OCI-M2 (cell line): ENCODE data around the gene ZIC1.

Experiments
- DNase-seq: peaks from one replicate; lab custom pipeline; 2025; ENCODE audit not compliant: unreplicated experiment; lab: John Stamatoyannopoulos, UW

ZIC1 gene

DNA sequence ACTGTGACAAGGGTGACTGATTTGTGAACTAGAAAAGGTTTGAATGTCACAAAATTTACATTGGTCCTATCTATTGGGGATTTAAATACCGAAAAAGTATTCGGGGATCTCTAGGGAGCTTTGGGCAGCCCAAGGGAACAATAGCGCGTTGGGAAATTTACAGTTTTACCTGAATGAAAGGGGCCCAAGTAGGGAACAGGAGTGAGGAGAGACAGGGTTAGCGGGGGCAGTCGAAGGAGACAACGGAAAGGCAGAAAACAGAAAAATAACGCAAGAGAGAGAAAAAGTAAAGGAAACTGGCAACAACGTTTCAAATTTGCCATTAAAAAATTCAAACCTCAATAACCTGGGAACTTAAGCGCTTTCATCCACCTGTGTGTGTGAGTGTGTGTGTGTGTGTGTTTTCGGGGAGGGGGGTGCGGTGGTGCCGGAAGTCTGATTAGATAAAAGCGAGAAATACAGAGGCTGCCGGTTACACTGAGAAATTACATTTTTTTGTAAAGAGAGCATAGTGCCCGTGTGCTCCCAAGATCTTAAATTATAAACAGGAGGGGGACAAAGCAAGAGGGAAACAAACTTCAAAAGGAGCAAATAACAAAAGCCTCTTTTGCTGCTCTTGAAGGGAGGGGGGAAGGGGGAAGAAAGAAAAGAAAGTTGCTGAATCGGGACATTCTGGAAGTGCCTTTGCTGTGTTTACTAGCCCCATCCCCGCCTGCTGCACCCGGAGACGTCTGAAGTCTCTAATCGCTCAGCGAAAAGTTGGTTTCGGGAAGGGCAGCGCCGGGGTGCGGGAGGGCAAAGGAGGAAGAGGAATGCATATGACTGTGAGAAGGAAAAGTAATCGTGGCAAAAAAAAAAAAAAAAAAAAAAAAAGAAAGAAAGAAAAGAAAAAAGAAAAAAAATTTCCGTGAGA lies 721 bp upstream of the ZIC1 start:
- DNase-seq, result no peak

DNA sequence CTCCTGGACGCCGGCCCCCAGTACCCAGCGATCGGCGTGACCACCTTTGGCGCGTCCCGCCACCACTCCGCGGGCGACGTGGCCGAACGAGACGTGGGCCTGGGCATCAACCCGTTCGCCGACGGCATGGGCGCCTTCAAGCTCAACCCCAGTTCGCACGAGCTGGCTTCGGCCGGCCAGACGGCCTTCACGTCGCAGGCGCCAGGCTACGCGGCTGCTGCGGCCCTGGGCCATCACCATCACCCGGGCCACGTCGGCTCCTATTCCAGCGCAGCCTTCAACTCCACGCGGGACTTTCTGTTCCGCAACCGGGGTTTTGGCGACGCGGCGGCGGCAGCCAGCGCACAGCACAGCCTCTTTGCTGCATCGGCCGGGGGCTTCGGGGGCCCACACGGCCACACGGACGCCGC lies 956 bp downstream of the ZIC1 start:
- no peak for DNase-seq

DNA sequence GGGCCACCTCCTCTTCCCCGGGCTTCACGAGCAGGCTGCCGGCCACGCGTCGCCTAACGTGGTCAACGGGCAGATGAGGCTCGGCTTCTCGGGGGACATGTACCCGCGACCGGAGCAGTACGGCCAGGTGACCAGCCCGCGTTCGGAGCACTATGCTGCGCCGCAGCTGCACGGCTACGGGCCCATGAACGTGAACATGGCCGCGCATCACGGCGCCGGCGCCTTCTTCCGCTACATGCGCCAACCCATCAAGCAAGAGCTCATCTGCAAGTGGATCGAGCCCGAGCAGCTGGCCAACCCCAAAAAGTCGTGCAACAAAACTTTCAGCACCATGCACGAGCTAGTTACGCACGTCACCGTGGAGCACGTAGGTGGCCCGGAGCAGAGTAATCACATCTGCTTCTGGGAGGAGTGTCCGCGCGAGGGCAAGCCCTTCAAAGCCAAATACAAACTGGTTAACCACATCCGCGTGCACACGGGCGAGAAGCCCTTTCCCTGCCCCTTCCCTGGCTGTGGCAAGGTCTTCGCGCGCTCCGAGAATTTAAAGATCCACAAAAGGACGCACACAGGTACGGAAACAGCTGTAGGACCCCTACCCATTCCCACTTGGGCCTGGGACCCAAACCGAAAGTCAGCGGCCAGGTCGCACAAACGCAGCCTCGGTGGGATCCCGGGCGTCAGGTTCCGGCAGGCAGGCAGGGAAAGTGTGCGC lies 1.5 kb downstream of the ZIC1 start:
- no peak for DNase-seq

DNA sequence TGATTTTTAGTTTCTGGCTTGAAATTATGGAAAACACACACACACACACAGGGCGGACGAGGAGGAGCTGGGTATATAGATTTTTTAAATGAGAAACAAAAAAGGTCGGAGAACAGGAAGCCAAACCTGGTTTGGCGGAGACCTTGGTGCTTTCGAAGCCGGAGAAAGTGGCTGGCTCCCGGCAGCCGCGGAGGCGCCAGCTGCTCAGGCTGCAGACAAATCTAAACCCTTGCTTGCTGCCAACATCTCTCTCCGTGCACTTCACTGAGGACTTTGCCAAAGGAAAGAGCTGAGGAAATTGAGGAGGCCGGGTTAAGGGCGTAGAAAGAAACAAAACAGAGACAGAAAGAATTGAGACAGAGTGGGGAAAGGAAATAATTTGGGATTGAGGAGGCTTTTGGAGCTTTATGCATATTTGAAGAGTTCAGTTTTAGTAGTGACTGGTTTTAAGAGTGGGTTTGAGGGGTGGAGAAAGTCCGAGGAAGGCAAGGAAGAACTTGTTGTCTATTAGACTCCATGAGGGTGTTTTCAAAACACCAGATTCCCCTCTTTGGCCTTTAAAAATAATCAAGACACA lies 2.2 kb downstream of the ZIC1 start:
- no peak for DNase-seq

DNA sequence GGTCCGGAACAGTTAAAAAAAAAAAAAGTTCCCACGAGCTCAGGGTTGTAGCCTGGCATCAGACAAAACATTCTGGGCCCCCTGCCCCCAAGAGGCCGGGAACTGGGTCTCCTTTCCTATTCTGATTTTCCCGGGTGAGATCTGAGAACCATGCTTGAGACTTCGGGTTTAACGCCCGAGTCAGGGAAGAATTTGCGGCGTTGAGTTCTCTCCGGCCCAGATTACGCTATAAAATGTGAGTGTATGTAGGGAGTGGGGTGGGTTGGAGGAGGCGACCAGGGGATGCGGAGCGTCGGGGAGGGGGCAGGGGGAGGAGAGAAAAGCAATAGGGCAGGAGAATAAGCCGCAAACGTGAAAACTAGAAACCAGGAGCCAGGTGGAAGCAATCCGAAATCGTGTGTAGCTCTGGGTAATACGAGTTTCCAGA lies 2.7 kb downstream of the ZIC1 start:
- no peak for DNase-seq

- DNase-seq, result no peak
These were observed 3.2 kb downstream of the ZIC1 start for GRCh38 chr3:147412261-147412916.

DNA sequence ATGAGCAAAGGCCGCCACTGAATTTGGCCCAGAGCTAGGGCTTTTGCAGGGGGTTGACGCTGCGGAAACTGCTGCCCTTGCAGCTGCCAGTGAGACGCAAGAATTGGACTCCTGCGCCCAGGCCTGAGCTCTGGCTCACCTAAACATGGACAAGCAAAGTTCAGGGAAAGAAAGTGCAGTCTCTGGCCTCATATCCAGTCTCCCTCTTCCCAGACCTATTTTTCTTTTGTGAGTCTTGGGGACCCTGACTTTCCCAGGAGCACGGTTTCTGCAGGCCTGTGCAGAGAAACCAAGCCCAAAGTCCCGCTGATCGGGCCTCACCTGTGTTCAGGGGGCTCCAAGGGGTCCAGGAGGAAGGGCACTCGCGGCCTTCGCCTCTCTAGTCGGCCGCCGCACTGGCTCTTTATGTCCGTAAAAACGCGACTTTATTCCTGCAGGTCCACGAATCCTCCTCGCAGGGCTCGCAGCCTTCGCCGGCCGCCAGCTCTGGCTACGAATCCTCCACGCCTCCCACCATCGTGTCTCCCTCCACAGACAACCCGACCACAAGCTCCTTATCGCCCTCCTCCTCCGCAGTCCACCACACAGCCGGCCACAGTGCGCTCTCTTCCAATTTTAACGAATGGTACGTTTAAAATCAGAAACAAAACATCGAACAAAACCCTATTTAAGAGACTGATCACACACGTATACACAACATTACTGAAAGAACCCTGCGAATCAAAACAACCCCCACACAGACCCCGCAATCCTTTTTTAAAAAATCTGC lies 3.9 kb downstream of the ZIC1 start:
- no peak for DNase-seq

GRCh38 chr3:147413686-147414389 lies 4.7 kb downstream of the ZIC1 start:
- DNase-seq, result no peak

- DNase-seq, result no peak
These were observed 5.4 kb downstream of the ZIC1 start for GRCh38 chr3:147414390-147415138.

DNA sequence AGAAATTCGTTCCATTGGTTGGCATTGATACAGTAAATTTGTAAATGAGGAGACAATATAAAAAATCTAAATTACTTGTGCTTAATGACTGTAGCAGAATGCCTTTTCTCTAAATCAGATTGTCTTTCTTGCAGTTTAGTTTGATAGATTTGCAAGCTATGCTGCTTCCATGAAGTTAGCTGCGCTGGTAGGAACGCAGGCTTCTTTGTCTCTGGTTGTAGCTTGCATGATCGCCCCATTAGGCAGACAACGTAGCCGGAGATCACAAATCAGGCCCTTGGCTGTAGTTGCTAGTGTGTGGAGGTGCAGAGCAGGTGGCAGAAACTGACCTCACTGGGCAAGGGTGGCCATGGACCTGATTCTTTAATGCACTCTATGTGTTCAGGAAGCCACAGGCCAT lies 6.1 kb downstream of the ZIC1 start:
- DNase-seq, result no peak

DNA sequence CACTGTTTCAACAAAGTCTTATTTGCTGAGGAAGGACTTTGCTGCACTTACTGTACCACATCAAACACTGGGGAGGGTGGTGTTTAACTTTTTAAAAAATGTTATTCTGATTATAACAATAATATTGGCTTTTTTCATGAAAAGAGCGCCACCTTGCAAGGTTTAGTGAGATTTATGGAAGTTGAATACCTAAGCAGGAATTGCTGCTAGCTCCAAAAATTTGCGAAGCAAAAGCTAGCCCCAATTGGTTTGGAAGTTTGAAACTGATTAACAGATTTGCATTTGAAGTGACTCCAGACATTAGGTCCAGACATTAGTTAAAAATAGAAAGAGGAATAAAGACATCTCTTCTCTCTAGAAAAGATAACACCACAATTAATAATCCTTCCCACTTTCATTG lies 6.7 kb downstream of the ZIC1 start:
- DNase-seq, result no peak

DNA sequence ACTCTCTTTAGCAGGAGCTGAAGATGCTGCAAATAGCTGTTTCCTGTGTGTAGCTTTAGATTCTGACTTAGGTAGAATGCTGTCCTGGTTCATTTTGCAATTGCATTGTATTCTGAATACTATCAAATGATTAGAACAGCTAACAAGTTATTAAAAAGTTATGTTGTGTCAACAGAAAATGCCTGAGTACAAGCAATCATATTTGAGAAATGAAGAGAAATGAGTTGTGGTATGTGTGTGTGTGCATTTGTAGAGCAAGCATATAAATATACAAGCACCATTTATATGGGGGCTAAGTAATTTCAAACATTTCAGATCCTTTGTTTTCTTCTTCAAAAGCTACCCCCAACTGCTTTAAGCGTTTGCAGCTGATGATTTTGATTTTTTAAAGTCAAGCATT lies 7.8 kb downstream of the ZIC1 start:
- DNase-seq, result no peak

DNA sequence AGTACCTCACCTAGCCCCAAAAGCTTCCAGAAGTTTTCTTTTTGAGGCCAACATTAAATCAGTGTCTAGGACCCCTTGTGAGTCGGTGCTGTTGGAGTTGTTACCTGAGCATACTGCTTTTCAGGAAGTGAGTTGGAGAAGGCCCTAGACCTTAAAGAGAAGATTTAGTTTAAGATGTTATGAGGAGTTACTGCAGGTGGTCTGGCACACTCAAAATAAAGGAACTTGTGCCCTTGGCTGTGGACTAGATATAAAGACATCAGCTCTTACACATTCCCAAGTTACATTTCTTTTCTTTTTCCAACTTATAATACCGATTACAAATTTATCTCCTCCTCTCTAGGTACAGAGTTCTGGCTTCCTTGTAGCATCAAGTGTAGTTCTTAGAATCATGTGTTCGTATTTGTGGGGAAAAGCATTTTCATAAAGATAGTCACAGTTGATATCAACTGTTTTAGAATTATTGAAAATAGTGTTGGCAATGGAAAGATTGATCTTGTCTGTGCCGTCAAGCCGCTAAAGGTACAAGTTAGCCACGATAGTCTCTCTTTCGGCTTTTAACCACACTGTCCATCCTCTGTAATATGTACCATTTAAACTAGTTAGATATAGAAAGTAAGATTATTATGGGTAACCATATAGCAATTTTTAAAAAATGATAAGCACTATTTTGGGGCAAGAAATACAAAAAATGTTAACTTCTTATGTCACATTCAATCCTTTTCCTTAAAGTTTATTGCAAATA lies 8.6 kb downstream of the ZIC1 start:
- no peak for DNase-seq

DNA sequence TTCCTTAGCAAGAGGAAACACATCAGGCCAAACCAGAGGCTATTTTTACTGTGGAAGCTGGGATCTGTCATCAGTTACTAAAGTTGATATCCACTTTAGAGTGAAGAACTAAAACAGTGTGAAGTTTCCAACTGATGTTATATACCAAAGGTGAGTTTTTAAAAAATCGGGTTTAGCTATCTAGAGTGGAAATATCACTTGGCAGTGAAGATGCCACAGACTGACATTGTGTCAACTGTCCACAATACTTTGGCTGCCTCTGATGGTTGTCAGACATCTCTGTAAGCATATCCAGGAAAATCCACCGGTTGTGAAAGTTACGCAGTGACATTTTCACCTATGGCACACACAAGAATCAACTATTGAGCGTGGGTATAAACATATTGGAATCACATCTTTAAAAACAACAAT lies 9.2 kb downstream of the ZIC1 start:
- no peak for DNase-seq

GRCh38 chr3:147418808-147419701 lies 9.9 kb downstream of the ZIC1 start:
- DNase-seq, result peak; percentile 44

GRCh38 chr3:147419781-147420224 lies 10.6 kb downstream of the ZIC1 start:
- DNase-seq, result no peak

GRCh38 chr3:147420353-147421183 lies 11.4 kb downstream of the ZIC1 start:
- DNase-seq, result no peak
